Type B pancreatic cell (in vitro differentiated cells): Measurements from ENCODE around the gene FUT8. TPM values are rescaled to one million over a fixed set of nuclear protein-coding genes. Genes with fewer than 3 reads are reported as not detected.

ENCODE experiments used
- DNase-seq: peaks from one replicate; pipeline ENCODE4 v3.0.0; 2021; ENCODE audit warnings: mixed read lengths; ENCODE audit not compliant: unreplicated experiment; ENCODE audit errors: extremely low spot score
- H3K27ac Mint-ChIP-seq: 2 replicates; pipeline ENCODE4 v1.8.0; 2021; ENCODE audit warnings: mild to moderate bottlenecking, mixed read lengths
- H3K27me3 Mint-ChIP-seq: 2 replicates; pipeline ENCODE4 v1.8.0; 2021; ENCODE audit warnings: mixed read lengths
- H3K36me3 Mint-ChIP-seq: 2 replicates; pipeline ENCODE4 v1.8.0; 2021; ENCODE audit warnings: mixed read lengths
- H3K4me1 Mint-ChIP-seq: one replicate; pipeline ENCODE4 v1.8.0; 2021; ENCODE audit warnings: mixed read lengths; ENCODE audit not compliant: unreplicated experiment
- H3K4me3 Mint-ChIP-seq: 2 replicates; pipeline ENCODE4 v1.8.0; 2021; ENCODE audit warnings: mild to moderate bottlenecking, mixed read lengths
- H3K9me3 Mint-ChIP-seq: 2 replicates; pipeline ENCODE4 v1.8.0; 2021; ENCODE audit warnings: mixed read lengths
- microRNA-seq: library from miRNA; unstranded; fragments of <30 nt; microRNA quantifications from one replicate; pipeline ENCODE4, GENCODE V29; 2020
- total RNA-seq: library from RNA; stranded (reverse); gene quantifications from 2 replicates; pipeline ENCODE4 v1.2.1, GENCODE V29; 2021; ENCODE audit warnings: low replicate concordance
- TF ChIP-seq, protein P1 (sequence below): fragments of 200-600 bp; sonication (generic); conservative IDR thresholded peaks from 2 replicates; pipeline ENCODE4 v1.5.0; 2021; ENCODE audit warnings: antibody characterized with exemption, mild to moderate bottlenecking

The FUT8 gene
- total RNA-seq, 1 donor from 2014 or later: 67.4 TPM

GRCh38 chr14:65789363-65789762 is 376.8 kb downstream of the FUT8 start:
- H3K4me1 Mint-ChIP-seq: peaks cover 4% of the 10 kb centered on the region
- no peaks in the 10 kb centered on the region for H3K9me3 Mint-ChIP-seq
- TF ChIP-seq, protein P1, sequence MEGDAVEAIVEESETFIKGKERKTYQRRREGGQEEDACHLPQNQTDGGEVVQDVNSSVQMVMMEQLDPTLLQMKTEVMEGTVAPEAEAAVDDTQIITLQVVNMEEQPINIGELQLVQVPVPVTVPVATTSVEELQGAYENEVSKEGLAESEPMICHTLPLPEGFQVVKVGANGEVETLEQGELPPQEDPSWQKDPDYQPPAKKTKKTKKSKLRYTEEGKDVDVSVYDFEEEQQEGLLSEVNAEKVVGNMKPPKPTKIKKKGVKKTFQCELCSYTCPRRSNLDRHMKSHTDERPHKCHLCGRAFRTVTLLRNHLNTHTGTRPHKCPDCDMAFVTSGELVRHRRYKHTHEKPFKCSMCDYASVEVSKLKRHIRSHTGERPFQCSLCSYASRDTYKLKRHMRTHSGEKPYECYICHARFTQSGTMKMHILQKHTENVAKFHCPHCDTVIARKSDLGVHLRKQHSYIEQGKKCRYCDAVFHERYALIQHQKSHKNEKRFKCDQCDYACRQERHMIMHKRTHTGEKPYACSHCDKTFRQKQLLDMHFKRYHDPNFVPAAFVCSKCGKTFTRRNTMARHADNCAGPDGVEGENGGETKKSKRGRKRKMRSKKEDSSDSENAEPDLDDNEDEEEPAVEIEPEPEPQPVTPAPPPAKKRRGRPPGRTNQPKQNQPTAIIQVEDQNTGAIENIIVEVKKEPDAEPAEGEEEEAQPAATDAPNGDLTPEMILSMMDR: no peak
- no peaks in the 10 kb centered on the region for H3K36me3 Mint-ChIP-seq
- H3K4me3 Mint-ChIP-seq: no peak overlapping the region
- no peak overlapping the region for H3K27ac Mint-ChIP-seq
- peaks cover 3% of the 10 kb centered on the region for H3K27me3 Mint-ChIP-seq
- no peak for DNase-seq

DNA sequence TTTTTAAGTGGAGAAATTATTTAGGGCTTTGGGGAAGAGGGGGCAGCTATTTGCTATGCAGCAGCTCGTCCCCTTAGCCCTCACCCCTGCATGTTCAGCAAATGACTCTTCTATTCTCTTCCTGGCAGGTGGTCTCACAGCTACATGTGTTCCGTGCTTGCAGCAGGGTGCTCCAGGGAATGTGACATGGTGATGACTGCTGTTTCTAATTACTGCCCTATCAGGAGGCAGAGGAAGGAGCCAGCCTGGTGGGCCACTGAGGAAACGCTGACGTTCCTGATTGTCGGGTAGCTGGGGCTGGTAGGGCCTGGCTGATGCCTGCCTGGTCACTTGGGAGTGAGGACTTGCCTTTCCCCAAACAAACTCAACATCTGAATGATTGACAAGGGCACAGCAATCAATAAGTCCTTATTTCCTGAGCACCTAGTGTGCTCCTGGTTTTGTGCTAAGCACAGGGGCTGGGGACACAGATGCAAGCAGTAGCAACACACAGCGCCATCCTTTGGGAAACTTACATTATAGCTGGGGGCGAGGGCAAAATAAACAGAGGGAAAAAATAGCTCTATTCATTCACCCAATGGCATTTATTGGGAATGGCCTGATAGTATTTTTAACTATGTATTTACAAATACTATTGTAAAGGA is 377.8 kb downstream of the FUT8 start:
- Mint-ChIP-seq H3K27ac (no peak overlapping the region), H3K4me3 (no peak overlapping the region), H3K4me1 (peaks cover 4% of the 10 kb centered on the region), H3K36me3 (no peaks in the 10 kb centered on the region), H3K27me3 (peaks cover 3% of the 10 kb centered on the region), H3K9me3 (no peaks in the 10 kb centered on the region)
- no peak for DNase-seq
- TF ChIP-seq, protein P1: peak; percentile 21

- TF ChIP-seq, protein P1: no peak
- Mint-ChIP-seq H3K27ac (no peak overlapping the region), H3K27me3 (peaks cover 3% of the 10 kb centered on the region), H3K36me3 (no peaks in the 10 kb centered on the region), H3K4me1 (peaks cover 4% of the 10 kb centered on the region), H3K4me3 (no peak overlapping the region), H3K9me3 (no peaks in the 10 kb centered on the region)
- no peak for DNase-seq
Observed at GRCh38 chr14:65791191-65791981, 378.9 kb downstream of the FUT8 start.

DNA sequence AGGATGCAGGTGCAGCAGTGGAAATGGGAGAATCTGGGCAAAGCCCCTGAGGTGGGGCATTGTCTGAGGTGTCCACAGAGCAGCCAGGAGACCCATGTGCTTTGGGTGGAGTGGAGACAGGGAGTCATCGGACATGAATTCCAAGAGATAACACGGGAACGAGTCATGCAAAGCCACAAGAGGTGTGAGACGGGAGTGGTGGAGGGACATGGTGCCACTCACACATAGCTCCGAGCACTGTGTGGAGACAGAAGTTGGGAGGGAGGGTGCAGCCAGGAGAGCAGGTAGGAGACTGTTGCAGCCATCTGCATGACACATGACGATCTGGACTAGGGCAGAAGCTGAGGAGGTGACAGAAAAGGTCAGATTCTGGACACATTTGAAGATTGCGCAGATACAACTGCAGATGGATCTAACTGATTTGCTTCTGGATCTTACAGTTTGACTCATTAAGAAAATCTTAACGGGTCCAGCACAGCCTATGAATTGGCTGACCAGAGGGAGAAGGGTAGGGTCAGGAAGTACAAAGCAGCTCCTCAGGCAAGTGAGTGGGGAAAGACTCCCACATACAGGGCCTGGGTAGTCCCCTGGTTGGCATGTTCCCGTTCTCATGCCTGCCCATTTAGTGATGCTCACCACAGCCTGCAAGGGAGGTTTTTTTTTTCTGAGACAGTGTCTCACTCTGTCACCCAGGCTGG is 379.8 kb downstream of the FUT8 start:
- H3K4me3 Mint-ChIP-seq: no peak overlapping the region
- peaks cover 3% of the 10 kb centered on the region for H3K27me3 Mint-ChIP-seq
- no peaks in the 10 kb centered on the region for H3K36me3 Mint-ChIP-seq
- TF ChIP-seq, protein P1: no peak
- H3K4me1 Mint-ChIP-seq: peaks cover 4% of the 10 kb centered on the region
- no peak overlapping the region for H3K27ac Mint-ChIP-seq
- DNase-seq: no peak
- H3K9me3 Mint-ChIP-seq: no peaks in the 10 kb centered on the region

Small RNAs within 50 kb of the gene (microRNA-seq; reads per million reads assigned to microRNA genes)
- 1.7 reads per million for gene MIR625
